Measurements from ENCODE around the gene CHRNB2. TPM values are rescaled to one million over a fixed set of nuclear protein-coding genes. Genes with fewer than 3 reads are reported as not detected.
A peak's percentile ranks its signal among the peaks of the same experiment; 100 is the strongest.

CHRNB2 gene
- total and polyA plus RNA-seq, 12 donors: 0.03 to 0.13 (median 0.06) TPM; not detected in 8

GRCh38 chr1:154556422-154556821 is 11.2 kb upstream of the CHRNB2 start:
- TF ChIP-seq, protein P1, sequence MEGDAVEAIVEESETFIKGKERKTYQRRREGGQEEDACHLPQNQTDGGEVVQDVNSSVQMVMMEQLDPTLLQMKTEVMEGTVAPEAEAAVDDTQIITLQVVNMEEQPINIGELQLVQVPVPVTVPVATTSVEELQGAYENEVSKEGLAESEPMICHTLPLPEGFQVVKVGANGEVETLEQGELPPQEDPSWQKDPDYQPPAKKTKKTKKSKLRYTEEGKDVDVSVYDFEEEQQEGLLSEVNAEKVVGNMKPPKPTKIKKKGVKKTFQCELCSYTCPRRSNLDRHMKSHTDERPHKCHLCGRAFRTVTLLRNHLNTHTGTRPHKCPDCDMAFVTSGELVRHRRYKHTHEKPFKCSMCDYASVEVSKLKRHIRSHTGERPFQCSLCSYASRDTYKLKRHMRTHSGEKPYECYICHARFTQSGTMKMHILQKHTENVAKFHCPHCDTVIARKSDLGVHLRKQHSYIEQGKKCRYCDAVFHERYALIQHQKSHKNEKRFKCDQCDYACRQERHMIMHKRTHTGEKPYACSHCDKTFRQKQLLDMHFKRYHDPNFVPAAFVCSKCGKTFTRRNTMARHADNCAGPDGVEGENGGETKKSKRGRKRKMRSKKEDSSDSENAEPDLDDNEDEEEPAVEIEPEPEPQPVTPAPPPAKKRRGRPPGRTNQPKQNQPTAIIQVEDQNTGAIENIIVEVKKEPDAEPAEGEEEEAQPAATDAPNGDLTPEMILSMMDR (IDR thresholded peaks at IDR 0.05): no peak
- no peaks in the 10 kb centered on the region for H3K27me3 ChIP-seq
- ATAC-seq: peak in 1 of 8 donors; percentile 15
- whole genome bisulfite sequencing, 2 donors: 14 to 15% methylated on average over 4 of the region's 4 CpGs
- peaks cover 13 to 48% (median 32%) of the 10 kb centered on the region in 9 donors for H3K4me1 ChIP-seq
- H3K9me3 ChIP-seq: no peaks in the 10 kb centered on the region
- peak in 1 of 2 donors; percentile 30 for DNase-seq
- H3K27ac ChIP-seq: peak overlapping the region in 9 of 10 donors; percentile 10 to 97 (median 91)
- intact Hi-C loops (cut with DNase I): loop anchor here in 5 of 10 donors (5.0 to 10.0 kb wide), 5 partner anchors 51 to 528 kb away; partner anchors contain the start of genes PMVK (in 2 of the 5), ADAR (in 1 of the 5), AQP10 (in 1 of the 5) and ATP8B2 (in 1 of the 5)
- peak overlapping the region in 9 of 10 donors; percentile 69 to 97 (median 93) for H3K4me3 ChIP-seq
- peaks cover 0 to 45% (median 42%) of the 10 kb centered on the region in 9 donors for H3K36me3 ChIP-seq

DNA sequence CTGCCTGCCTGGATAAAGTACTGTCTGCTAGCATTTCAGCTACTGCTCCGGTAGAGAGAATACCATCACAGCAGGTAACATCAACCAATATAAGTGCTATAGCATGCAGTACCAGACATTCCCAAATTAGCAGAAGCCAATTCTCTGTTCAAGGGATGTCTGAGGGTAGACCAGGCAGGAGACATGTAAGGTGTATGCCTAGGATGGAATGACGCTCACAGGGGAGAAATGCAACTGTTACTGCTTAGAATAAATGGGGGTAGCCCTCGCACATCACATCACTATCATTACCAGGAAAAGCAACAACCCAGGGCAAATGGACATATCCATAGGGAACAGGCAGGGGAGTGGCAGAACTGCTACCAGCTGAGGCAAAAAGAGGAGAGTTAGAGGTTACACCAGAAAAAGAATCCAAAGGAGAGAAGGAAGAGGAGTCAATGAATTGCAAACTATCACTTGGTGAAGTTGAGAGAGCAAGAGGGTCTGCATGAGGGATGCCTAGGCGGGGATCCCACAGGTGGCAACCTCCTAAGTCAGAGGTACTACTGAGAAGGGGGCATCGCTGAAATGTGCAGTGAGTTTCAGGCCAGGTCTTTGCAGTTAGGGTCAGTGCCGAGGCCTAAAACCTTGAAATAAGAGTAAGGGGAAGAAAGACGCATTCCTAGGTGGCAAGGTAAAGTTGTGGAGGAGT is 10.2 kb upstream of the CHRNB2 start:
- Histone ChIP-seq H3K4me3 (peak overlapping the region; percentile 69 to 97 (median 93)), H3K27me3 (no peaks in the 10 kb centered on the region), H3K36me3 (peaks cover 0 to 35% (median 32%) of the 10 kb centered on the region in 9 donors), H3K9me3 (no peaks in the 10 kb centered on the region), H3K27ac (peak overlapping the region in 9 of 10 donors; percentile 77 to 98 (median 94)), H3K4me1 (peaks cover 13 to 48% (median 32%) of the 10 kb centered on the region in 9 donors)
- intact Hi-C loops (cut with DNase I): loop anchor here in 5 of 10 donors (5.0 to 10.0 kb wide), 5 partner anchors 50 to 527 kb away; partner anchors contain the start of genes PMVK (in 2 of the 5), ADAR (in 1 of the 5), AQP10 (in 1 of the 5) and ATP8B2 (in 1 of the 5)
- WGBS, 2 donors: 10 to 15% methylated on average over 7 of the region's 7 CpGs
- ATAC-seq: no peak
- no peak for DNase-seq
- TF ChIP-seq, protein P1 (IDR thresholded peaks at IDR 0.05): no peak

DNA sequence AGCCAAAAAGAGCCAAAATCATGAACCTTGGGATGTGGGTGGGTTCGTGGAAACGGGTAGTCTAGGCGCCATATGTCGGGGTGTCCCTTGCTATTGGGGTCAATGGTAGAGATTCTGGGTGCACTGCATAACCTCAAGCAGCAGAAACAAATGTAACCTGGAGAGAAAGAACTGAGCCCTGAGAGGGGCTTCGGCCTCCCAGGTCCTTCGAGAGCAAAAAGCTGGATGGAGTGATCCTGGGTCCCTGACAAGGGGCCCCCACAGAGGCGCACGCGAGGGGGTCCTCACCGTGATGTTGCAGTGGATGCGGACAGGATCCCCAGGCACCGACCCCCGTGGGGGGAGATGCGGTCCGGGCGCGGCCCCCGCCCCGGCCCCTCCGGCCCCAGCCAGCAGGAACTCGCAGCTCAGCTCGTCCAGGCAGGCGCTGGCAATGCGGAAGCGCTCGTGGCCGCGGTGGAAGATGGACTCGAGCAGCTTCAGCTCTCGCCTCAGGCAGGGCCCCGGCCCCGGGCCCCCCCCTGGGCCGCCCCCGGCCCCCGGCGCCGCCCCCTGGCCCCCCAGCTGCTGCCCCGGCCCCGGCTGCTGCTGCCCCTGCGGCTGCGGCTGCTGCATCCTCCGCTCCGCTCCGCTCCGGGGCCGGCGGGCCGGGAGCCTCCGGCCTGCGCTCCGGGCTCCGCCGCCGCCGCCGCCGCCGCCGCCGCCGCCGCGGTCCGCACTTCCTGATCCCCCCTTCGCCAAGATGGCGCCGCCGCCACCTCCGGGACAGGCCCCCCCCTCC is 9.4 kb upstream of the CHRNB2 start, which contains the start of gene UBE2Q1:
UBE2Q1 (minus strand) TSS at position 724 of the 781 bp plus-strand sequence; CDS start at position 615, 109 bp downstream.
- ATAC-seq: peak in 1 of 8 donors; percentile 1
- Histone ChIP-seq H3K36me3 (peaks cover 0 to 28% (median 25%) of the 10 kb centered on the region in 9 donors), H3K4me3 (peak within 1 kb of the TSS; percentile 69 to 97 (median 93)), H3K27me3 (no peaks in the 10 kb centered on the region), H3K4me1 (peaks cover 13 to 46% (median 32%) of the 10 kb centered on the region in 9 donors), H3K27ac (peak within 1 kb of the TSS; percentile 77 to 98 (median 94)), H3K9me3 (no peaks in the 10 kb centered on the region)
- intact Hi-C loops (cut with DNase I): loop anchor here in 6 of 10 donors (2.0 to 10.0 kb wide), 8 partner anchors 49 to 527 kb away; partner anchors contain the start of genes PMVK (in 3 of the 6), ADAR (in 1 of the 6), AQP10 (in 1 of the 6) and ATP8B2 (in 1 of the 6)
- DNase-seq: peak; percentile 50 to 65
- TF ChIP-seq, protein P1 (IDR thresholded peaks at IDR 0.05): no peak
- WGBS, 2 donors: 1% methylated on average over 35 to 67 of the region's 69 CpGs
